Epithelial cell of proximal tubule (primary cell): Measurements from ENCODE around the gene TSPAN17. TPM values are rescaled to one million over a fixed set of nuclear protein-coding genes. Genes with fewer than 3 reads are reported as not detected.

Experiments
- DNase-seq: peaks from one replicate; pipeline ENCODE4 v3.0.0-alpha.2; 2011; ENCODE audit warnings: low read depth
- H3K4me3 ChIP-seq: 2 replicates; pipeline ENCODE4 v1.5.1; 2011; ENCODE audit warnings: low read depth, mild to moderate bottlenecking, low read length
- total RNA-seq: library from RNA; depleted of rRNA; stranded (reverse); fragments of >200 nt; gene quantifications from 2 replicates; pipeline ENCODE4 v1.2.3, GENCODE V29; 2015
- TF ChIP-seq, protein P1 (sequence below): conservative IDR thresholded peaks from 2 replicates; pipeline ENCODE4 v1.5.1; 2012; ENCODE audit warnings: low read depth, mild to moderate bottlenecking, low read length

The TSPAN17 gene
- total RNA-seq, 1 donor from 2014 or later, result 29.1 TPM

DNA sequence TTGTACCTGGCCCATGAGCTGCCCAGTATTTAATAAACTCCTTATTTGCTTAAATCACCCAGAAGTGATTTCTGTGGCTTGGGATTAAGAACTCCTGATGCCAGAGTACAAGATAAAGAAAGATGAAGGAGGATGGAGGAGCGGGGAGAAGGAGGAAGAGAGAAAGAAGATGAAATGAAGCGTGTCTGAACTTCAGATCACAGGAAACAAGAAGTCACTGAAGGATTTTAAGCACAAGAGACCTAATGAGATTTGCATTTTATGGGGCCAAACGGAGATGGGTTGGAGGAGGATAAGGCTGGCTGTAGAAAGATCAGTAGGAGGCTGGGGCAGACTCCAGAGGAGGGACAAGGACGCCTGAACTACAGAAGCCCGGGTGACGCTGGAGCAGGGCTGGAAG, 13.7 kb upstream of the TSPAN17 start:
- no peak overlapping the region for H3K4me3 ChIP-seq
- TF ChIP-seq, protein P1, sequence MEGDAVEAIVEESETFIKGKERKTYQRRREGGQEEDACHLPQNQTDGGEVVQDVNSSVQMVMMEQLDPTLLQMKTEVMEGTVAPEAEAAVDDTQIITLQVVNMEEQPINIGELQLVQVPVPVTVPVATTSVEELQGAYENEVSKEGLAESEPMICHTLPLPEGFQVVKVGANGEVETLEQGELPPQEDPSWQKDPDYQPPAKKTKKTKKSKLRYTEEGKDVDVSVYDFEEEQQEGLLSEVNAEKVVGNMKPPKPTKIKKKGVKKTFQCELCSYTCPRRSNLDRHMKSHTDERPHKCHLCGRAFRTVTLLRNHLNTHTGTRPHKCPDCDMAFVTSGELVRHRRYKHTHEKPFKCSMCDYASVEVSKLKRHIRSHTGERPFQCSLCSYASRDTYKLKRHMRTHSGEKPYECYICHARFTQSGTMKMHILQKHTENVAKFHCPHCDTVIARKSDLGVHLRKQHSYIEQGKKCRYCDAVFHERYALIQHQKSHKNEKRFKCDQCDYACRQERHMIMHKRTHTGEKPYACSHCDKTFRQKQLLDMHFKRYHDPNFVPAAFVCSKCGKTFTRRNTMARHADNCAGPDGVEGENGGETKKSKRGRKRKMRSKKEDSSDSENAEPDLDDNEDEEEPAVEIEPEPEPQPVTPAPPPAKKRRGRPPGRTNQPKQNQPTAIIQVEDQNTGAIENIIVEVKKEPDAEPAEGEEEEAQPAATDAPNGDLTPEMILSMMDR, result no peak
- no peak for DNase-seq

DNA sequence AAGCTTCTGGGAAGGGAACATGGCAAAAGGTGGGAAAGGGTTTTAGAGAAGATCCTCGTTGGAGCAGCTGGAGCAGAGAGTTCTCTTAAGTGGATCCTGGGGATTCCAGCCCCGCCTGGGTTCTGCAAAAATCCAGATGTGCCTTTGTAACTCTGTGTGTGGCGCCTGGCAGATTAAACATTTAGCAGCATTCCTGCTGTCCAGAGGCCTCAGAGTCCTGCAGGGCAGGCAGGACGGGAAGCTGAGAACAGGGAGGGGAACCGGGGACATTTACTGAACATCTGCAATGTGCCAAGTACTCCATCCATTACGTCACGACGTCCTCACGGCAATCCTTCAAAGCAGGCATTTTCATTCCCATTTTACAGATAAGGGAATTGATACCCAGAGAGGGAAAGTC, 10.9 kb upstream of the TSPAN17 start:
- TF ChIP-seq, protein P1, result no peak
- H3K4me3 ChIP-seq, result no peak overlapping the region
- no peak for DNase-seq

DNA sequence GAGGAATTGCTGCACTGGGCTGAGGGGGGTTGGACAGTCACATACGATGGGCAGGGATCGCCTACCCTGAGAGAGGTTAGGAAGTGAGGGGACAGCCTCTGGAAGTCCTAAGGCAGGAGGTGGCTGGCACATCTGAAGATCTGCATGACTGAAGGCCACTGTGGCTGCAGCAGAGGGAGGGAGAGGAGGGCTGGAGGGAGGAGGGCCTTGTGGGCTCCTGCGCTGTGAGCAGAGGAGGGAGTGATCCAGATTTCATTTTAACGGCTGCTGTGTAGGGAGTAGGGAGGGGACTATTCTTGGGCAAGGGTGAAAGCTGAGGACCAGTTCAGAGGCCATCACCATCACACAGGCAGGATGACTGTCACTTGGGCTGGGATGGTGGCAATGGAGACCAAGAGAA, 9.7 kb upstream of the TSPAN17 start:
- TF ChIP-seq, protein P1, result no peak
- H3K4me3 ChIP-seq, result no peak overlapping the region
- DNase-seq, result no peak

DNA sequence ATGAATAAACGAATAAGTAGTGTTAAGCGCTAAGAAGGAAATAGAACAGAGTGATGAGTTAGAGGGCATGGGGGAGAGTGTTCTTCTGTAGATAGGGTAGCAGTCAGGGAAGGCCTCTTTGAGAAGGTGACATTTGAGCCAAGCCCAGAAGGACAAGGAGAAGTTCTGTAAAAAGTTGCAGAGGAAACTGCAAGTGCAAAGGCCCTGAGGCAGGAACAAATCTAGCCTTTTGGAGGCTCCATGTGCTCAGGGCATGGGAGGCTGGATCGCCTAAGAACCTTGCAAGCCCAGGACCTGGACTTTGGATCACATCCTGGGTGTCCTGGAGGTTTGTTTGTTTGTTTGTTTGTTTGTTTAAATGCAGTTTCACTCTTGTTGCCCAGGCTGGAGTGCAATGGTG, 8.8 kb upstream of the TSPAN17 start:
- DNase-seq, result no peak
- TF ChIP-seq, protein P1, result no peak
- H3K4me3 ChIP-seq, result no peak overlapping the region

DNA sequence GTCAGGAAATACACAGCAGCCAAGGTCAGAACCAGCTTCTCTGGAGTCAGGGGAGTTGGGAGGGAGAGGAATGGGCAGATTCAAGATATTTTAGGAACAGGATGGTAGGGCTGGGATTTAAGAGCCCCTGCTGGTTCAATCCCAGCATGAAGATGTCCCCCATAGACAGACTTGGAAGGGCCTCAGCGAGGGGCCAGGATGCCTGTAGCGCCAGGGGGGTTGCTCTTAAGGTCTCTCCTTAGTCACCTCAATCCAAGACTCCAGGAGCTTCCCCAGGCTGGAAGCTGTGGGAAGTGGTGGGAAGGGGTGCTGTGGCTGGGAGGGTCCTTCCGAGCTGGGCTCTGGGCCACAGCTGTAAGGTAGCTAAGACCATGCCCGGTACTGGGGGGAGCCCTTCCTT, 8.1 kb upstream of the TSPAN17 start:
- DNase-seq, result no peak
- TF ChIP-seq, protein P1, result no peak
- H3K4me3 ChIP-seq, result no peak overlapping the region

DNA sequence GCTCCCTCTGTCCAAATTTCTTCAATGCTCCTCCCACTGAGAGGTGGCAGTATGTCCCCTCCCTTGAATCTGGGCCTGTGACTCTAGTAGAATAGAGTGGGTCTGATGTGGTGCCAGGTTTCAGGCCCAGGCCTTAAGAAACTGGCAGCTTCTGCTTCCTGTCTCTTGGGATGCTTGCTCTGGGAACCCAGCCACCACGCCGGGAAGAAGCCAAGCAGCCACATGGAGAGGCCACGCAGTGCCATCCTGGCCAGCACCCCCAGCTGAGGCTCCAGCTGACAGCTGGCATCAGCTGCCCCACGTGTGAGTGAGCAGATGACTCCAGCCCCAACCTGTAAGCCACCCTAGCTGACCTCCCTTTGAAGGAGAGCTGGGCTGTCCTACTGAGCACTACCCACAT, 7.3 kb upstream of the TSPAN17 start:
- H3K4me3 ChIP-seq, result no peak overlapping the region
- DNase-seq, result no peak
- TF ChIP-seq, protein P1, result no peak

DNA sequence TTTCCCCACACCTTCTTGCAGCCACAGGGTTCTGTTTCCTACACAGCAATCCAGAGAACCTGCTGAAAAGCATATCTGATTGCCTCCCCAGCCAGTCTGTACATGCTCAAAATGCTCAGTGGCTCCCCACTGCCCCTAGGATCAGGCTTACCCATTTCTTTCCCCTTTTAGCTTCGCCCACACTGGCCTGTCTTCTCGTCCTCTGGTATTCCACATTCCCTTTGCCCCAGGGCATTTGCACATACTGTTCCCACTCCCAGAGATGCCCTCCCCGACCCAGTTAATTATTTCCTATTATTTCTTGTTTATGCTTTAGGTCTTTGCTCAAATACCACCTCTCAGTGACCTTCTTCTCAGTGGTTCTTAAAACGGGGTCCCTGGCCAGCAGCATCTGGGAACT, 6.7 kb upstream of the TSPAN17 start:
- TF ChIP-seq, protein P1, result no peak
- H3K4me3 ChIP-seq, result no peak overlapping the region
- DNase-seq, result no peak
